ENCODE measurements around the gene PTPRK. TPM values are rescaled to one million over a fixed set of nuclear protein-coding genes. Genes with fewer than 3 reads are reported as not detected.

PTPRK gene
- polyA plus RNA-seq, 1 donor from 2014 or later: 10.2 TPM

GRCh38 chr6:128351255-128351514 is 169.2 kb downstream of the PTPRK start:
- H3K27ac Mint-ChIP-seq: no peak overlapping the region
- no peaks in the 10 kb centered on the region for H3K9me3 Mint-ChIP-seq
- no peaks in the 10 kb centered on the region for H3K4me1 Mint-ChIP-seq
- no peaks in the 10 kb centered on the region for H3K27me3 Mint-ChIP-seq
- no peaks in the 10 kb centered on the region for H3K36me3 Mint-ChIP-seq
- no peak overlapping the region for H3K4me3 Mint-ChIP-seq

- Mint-ChIP-seq H3K36me3 (no peaks in the 10 kb centered on the region), H3K4me1 (no peaks in the 10 kb centered on the region), H3K9me3 (no peaks in the 10 kb centered on the region), H3K27me3 (no peaks in the 10 kb centered on the region), H3K4me3 (no peak overlapping the region), H3K27ac (no peak overlapping the region)
Measured at GRCh38 chr6:128350416-128351254, 169.8 kb downstream of the PTPRK start.

- no peaks in the 10 kb centered on the region for H3K36me3 Mint-ChIP-seq
- H3K4me1 Mint-ChIP-seq: no peaks in the 10 kb centered on the region
- H3K9me3 Mint-ChIP-seq: no peaks in the 10 kb centered on the region
- no peaks in the 10 kb centered on the region for H3K27me3 Mint-ChIP-seq
- H3K4me3 Mint-ChIP-seq: no peak overlapping the region
- no peak overlapping the region for H3K27ac Mint-ChIP-seq
Measured at GRCh38 chr6:128347123-128347522, 173.3 kb downstream of the PTPRK start.

- Mint-ChIP-seq H3K4me3 (no peak overlapping the region), H3K9me3 (no peaks in the 10 kb centered on the region), H3K4me1 (no peaks in the 10 kb centered on the region), H3K27me3 (no peaks in the 10 kb centered on the region), H3K36me3 (no peaks in the 10 kb centered on the region), H3K27ac (no peak overlapping the region)
Measured at GRCh38 chr6:128346569-128346968, 173.8 kb downstream of the PTPRK start.

- no peak overlapping the region for H3K27ac Mint-ChIP-seq
- H3K27me3 Mint-ChIP-seq: no peaks in the 10 kb centered on the region
- H3K4me3 Mint-ChIP-seq: no peak overlapping the region
- H3K9me3 Mint-ChIP-seq: no peaks in the 10 kb centered on the region
- no peaks in the 10 kb centered on the region for H3K4me1 Mint-ChIP-seq
- no peaks in the 10 kb centered on the region for H3K36me3 Mint-ChIP-seq
Measured at GRCh38 chr6:128345278-128345677, 175.1 kb downstream of the PTPRK start.

- H3K36me3 Mint-ChIP-seq: no peaks in the 10 kb centered on the region
- H3K27me3 Mint-ChIP-seq: no peaks in the 10 kb centered on the region
- no peak overlapping the region for H3K27ac Mint-ChIP-seq
- H3K4me3 Mint-ChIP-seq: no peak overlapping the region
- no peaks in the 10 kb centered on the region for H3K9me3 Mint-ChIP-seq
- H3K4me1 Mint-ChIP-seq: no peaks in the 10 kb centered on the region
Measured at GRCh38 chr6:128343706-128344105, 176.7 kb downstream of the PTPRK start.

GRCh38 chr6:128339635-128340450 is 180.6 kb downstream of the PTPRK start:
- Mint-ChIP-seq H3K9me3 (no peaks in the 10 kb centered on the region), H3K36me3 (no peaks in the 10 kb centered on the region), H3K27ac (no peak overlapping the region), H3K27me3 (no peaks in the 10 kb centered on the region), H3K4me3 (no peak overlapping the region), H3K4me1 (no peaks in the 10 kb centered on the region)

GRCh38 chr6:128337619-128338018 is 182.8 kb downstream of the PTPRK start:
- Mint-ChIP-seq H3K27ac (no peak overlapping the region), H3K4me1 (no peaks in the 10 kb centered on the region), H3K9me3 (no peaks in the 10 kb centered on the region), H3K36me3 (no peaks in the 10 kb centered on the region), H3K27me3 (no peaks in the 10 kb centered on the region), H3K4me3 (no peak overlapping the region)

GRCh38 chr6:128336436-128337095 is 183.8 kb downstream of the PTPRK start:
- H3K4me1 Mint-ChIP-seq: no peaks in the 10 kb centered on the region
- no peak overlapping the region for H3K4me3 Mint-ChIP-seq
- H3K36me3 Mint-ChIP-seq: no peaks in the 10 kb centered on the region
- no peaks in the 10 kb centered on the region for H3K27me3 Mint-ChIP-seq
- peaks cover 0 to 2% (median 0%) of the 10 kb centered on the region in 3 donors for H3K9me3 Mint-ChIP-seq
- H3K27ac Mint-ChIP-seq: no peak overlapping the region

GRCh38 chr6:128335963-128336362 is 184.4 kb downstream of the PTPRK start:
- Mint-ChIP-seq H3K9me3 (peaks cover 0 to 2% (median 0%) of the 10 kb centered on the region in 3 donors), H3K27me3 (no peaks in the 10 kb centered on the region), H3K4me3 (no peak overlapping the region), H3K4me1 (no peaks in the 10 kb centered on the region), H3K27ac (no peak overlapping the region), H3K36me3 (no peaks in the 10 kb centered on the region)

GRCh38 chr6:128333581-128334223 is 186.7 kb downstream of the PTPRK start:
- H3K9me3 Mint-ChIP-seq: peaks cover 0 to 2% (median 0%) of the 10 kb centered on the region in 3 donors
- no peak overlapping the region for H3K4me3 Mint-ChIP-seq
- H3K27me3 Mint-ChIP-seq: no peaks in the 10 kb centered on the region
- H3K4me1 Mint-ChIP-seq: no peaks in the 10 kb centered on the region
- no peak overlapping the region for H3K27ac Mint-ChIP-seq
- H3K36me3 Mint-ChIP-seq: no peaks in the 10 kb centered on the region

- Mint-ChIP-seq H3K4me3 (no peak overlapping the region), H3K9me3 (peaks cover 0 to 2% (median 0%) of the 10 kb centered on the region in 3 donors), H3K36me3 (no peaks in the 10 kb centered on the region), H3K4me1 (peaks cover 0 to 1% (median 0%) of the 10 kb centered on the region in 3 donors), H3K27ac (no peak overlapping the region), H3K27me3 (no peaks in the 10 kb centered on the region)
Measured at GRCh38 chr6:128327890-128328289, 192.5 kb downstream of the PTPRK start.

- Mint-ChIP-seq H3K27me3 (no peaks in the 10 kb centered on the region), H3K27ac (no peak overlapping the region), H3K9me3 (no peaks in the 10 kb centered on the region), H3K4me3 (no peak overlapping the region), H3K4me1 (peaks cover 0 to 1% (median 0%) of the 10 kb centered on the region in 3 donors), H3K36me3 (no peaks in the 10 kb centered on the region)
Measured at GRCh38 chr6:128323011-128323410, 197.4 kb downstream of the PTPRK start.

- Mint-ChIP-seq H3K36me3 (no peaks in the 10 kb centered on the region), H3K27ac (no peak overlapping the region), H3K9me3 (no peaks in the 10 kb centered on the region), H3K27me3 (peaks cover 2% of the 10 kb centered on the region), H3K4me3 (no peak overlapping the region), H3K4me1 (no peaks in the 10 kb centered on the region)
Measured at GRCh38 chr6:128319946-128320345, 200.5 kb downstream of the PTPRK start.

- Mint-ChIP-seq H3K36me3 (peaks cover under 1% of the 10 kb centered on the region), H3K4me1 (no peaks in the 10 kb centered on the region), H3K4me3 (no peak overlapping the region), H3K9me3 (no peaks in the 10 kb centered on the region), H3K27me3 (peaks cover 2% of the 10 kb centered on the region), H3K27ac (no peak overlapping the region)
Measured at GRCh38 chr6:128319157-128319556, 201.2 kb downstream of the PTPRK start.
